Naive thymus-derived CD4-positive, alpha-beta T cell (primary cell): Measurements from ENCODE around the gene EED. TPM values are rescaled to one million over a fixed set of nuclear protein-coding genes. Genes with fewer than 3 reads are reported as not detected.

ENCODE experiments used
- ATAC-seq: fragments of 150-1000 bp; cut with Tn5 transposase; 2 replicates; pipeline ENCODE4 v1.10.0; 2021; ENCODE audit warnings: mild to moderate bottlenecking, moderate library complexity
- CTCF ChIA-PET: fragments of 350-600 bp; sonication (Branson Sonifier 250); formaldehyde crosslinking; loops from one replicate; lab custom pipeline; 2021; ENCODE audit warnings: antibody characterized with exemption; lab: Charles Lee
- POLR2A ChIA-PET: fragments of 350-600 bp; sonication (Branson Sonifier 250); formaldehyde crosslinking; loops from one replicate; lab custom pipeline; 2021; ENCODE audit warnings: antibody characterized with exemption, inconsistent platforms; lab: Charles Lee
- DNase-seq, 9 donors: peaks; one replicate each; pipeline versions ENCODE4 v3.0.0 to v3.0.0-alpha.2; 2020 to 2022; ENCODE audit warnings: mixed read lengths in 1 of 9
- H3K27ac ChIP-seq: one replicate; pipeline ENCODE4 v1.7.0; 2013; ENCODE audit warnings: mild to moderate bottlenecking, low read depth, low read length, moderate library complexity
- H3K27me3 ChIP-seq, 2 donors: one replicate each; pipeline ENCODE4 v1.7.0; 2013; ENCODE audit warnings: low read length in 2 of 2, mild to moderate bottlenecking in 2 of 2, moderate library complexity in 2 of 2; ENCODE audit not compliant: control insufficient read depth in 2 of 2, insufficient read depth in 2 of 2
- H3K36me3 ChIP-seq, 3 experiments: 1 replicate in 2 of 3; 2 replicates in 1 of 3; pipeline ENCODE4 v1.7.0; 2013; ENCODE audit warnings: low read length in 3 of 3, mild to moderate bottlenecking in 3 of 3, moderate library complexity in 1 of 3; ENCODE audit not compliant: insufficient read depth in 3 of 3, control insufficient read depth in 2 of 3
- H3K4me1 ChIP-seq, 2 donors: one replicate each; pipeline ENCODE4 v1.7.0; 2013; ENCODE audit warnings: low read length in 2 of 2, mild to moderate bottlenecking in 2 of 2, moderate library complexity in 1 of 2; ENCODE audit not compliant: control insufficient read depth in 2 of 2, insufficient read depth in 2 of 2
- H3K4me3 ChIP-seq: 2 replicates; pipeline ENCODE4 v1.7.0; 2013; ENCODE audit warnings: mild to moderate bottlenecking, low read length
- H3K9me3 ChIP-seq, 3 experiments: 1 replicate in 2 of 3; 2 replicates in 1 of 3; pipeline ENCODE4 v1.7.0; 2013; ENCODE audit warnings: low read length in 3 of 3; ENCODE audit not compliant: control insufficient read depth in 2 of 3
- H3K27ac Mint-ChIP-seq, 9 donors: one replicate each; pipeline ENCODE4 v1.8.0; 2020 to 2022; ENCODE audit warnings: mixed read lengths in 9 of 9, mild to moderate bottlenecking in 8 of 9, moderate library complexity in 5 of 9, inconsistent platforms in 2 of 9
- H3K27me3 Mint-ChIP-seq, 5 donors: one replicate each; pipeline ENCODE4 v1.8.0; 2021 to 2022; ENCODE audit warnings: mixed read lengths in 5 of 5, mild to moderate bottlenecking in 1 of 5
- H3K36me3 Mint-ChIP-seq, 5 donors: one replicate each; pipeline ENCODE4 v1.8.0; 2020 to 2022; ENCODE audit warnings: mixed read lengths in 5 of 5, mild to moderate bottlenecking in 3 of 5, inconsistent platforms in 1 of 5
- H3K4me1 Mint-ChIP-seq, 7 donors: one replicate each; pipeline ENCODE4 v1.8.0; 2020 to 2022; ENCODE audit warnings: mixed read lengths in 7 of 7, mild to moderate bottlenecking in 3 of 7, inconsistent platforms in 1 of 7
- H3K4me3 Mint-ChIP-seq, 10 donors: one replicate each; pipeline ENCODE4 v1.8.0; 2020 to 2022; ENCODE audit warnings: mild to moderate bottlenecking in 10 of 10, mixed read lengths in 10 of 10, moderate library complexity in 6 of 10, inconsistent platforms in 2 of 10
- H3K9me3 Mint-ChIP-seq, 11 donors: one replicate each; pipeline ENCODE4 v1.8.0; 2020 to 2022; ENCODE audit warnings: mixed read lengths in 11 of 11, mild to moderate bottlenecking in 4 of 11, inconsistent platforms in 1 of 11, moderate library complexity in 1 of 11
- intact Hi-C, 2 donors: fragments of 100-400 bp; cut with micrococcal nuclease; formaldehyde crosslinking; loops; one replicate each; pipeline ENCODE4 v1.15.1; 2023
- polyA plus RNA-seq, 2 donors: library from polyadenylated mRNA; unstranded; fragments of 300-500 nt; fragmentation: Illumina TruSeq; gene quantifications; one replicate each; pipeline ENCODE4 v1.2.3, GENCODE V29; 2021
- total RNA-seq, 6 experiments: library from RNA in 5 of 6; stranded (reverse) in 5 of 6; gene quantifications; 1 replicate in 5 of 6; 2 replicates in 1 of 6; pipeline ENCODE4 v1.2.3 and lab custom pipeline; 2021 to 2026

EED gene
- total and polyA plus RNA-seq, 7 experiments from 2014 or later, result 15.3 to 62.4 (median 23.4) TPM

DNA sequence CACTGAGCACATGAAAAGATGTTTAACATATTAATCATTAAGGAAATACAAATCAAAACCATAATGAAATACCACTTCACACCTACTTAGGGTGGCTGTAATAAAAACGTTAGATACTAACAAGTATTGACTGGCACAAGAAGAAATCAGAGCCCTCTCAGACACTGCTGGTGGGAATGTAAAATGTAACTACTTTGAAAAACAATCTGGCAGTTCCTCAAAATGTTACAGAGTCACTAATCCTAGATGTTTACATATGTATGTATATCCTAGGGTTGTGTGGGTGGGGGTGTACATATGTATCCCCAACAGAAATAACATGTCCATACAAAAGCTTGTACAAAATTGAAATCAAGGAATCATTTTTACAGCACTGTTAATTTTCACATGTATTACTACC, 15.2 kb downstream of the EED start:
- Mint-ChIP-seq H3K27ac (no peak overlapping the region), H3K4me3 (no peak overlapping the region), H3K36me3 (peaks cover 6 to 34% (median 21%) of the 10 kb centered on the region in 5 donors), H3K27me3 (no peaks in the 10 kb centered on the region), H3K9me3 (no peaks in the 10 kb centered on the region), H3K4me1 (peaks cover 0 to 26% (median 5%) of the 10 kb centered on the region in 7 donors)
- H3K4me1 ChIP-seq, result no peaks in the 10 kb centered on the region
- no peaks in the 10 kb centered on the region for H3K27me3 ChIP-seq
- H3K27ac ChIP-seq, result no peak overlapping the region
- ChIA-PET CTCF (interaction anchor here (0.6 to 0.9 kb wide), 2 partner anchors 66 to 194 kb away, joined by 3 read pairs; no protein-coding TSS in a partner anchor), POLR2A (interaction anchor here (1.4 kb wide), 1 partner anchor 15 kb away, joined by 3 read pairs; no protein-coding TSS in a partner anchor)
- ATAC-seq (no peak), DNase-seq (no peak)
- H3K4me3 ChIP-seq, result no peak overlapping the region
- H3K9me3 ChIP-seq, result no peaks in the 10 kb centered on the region
- H3K36me3 ChIP-seq, result peaks cover 0 to 54% (median 13%) of the 10 kb centered on the region in 3 experiments
- intact Hi-C loops, result loop anchor here in 1 of 2 donors (5.0 kb wide), 1 partner anchor 778 kb away; the partner anchor contains the start of gene TMEM135

DNA sequence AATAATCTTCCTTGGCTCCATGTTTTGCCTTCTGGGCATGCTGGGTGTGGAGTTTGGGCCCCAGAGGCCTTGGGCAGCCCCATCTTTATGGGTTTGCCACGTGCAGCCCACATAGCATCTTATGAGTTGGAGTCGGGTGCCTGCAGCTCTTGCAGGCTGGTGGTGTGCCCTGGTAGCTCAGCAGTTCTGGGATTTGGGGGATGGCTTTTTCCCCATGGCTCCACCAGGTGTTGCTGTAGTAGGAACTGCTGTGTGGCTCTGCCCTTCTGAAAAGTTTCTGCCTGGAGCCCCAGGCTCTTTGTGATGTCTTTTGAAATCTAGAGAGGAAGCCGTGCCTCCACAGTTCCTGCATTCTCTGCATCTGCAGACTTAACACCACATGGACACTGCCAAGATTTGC, 16.8 kb downstream of the EED start:
- H3K36me3 ChIP-seq, result peaks cover 0 to 50% (median 6%) of the 10 kb centered on the region in 3 experiments
- H3K27me3 ChIP-seq, result no peaks in the 10 kb centered on the region
- CTCF ChIA-PET, result interaction anchor here (0.7 kb wide), 1 partner anchor 507 kb away, joined by 3 read pairs; no protein-coding TSS in a partner anchor
- intact Hi-C loops, result no loop called here
- peaks cover 0 to under 1% of the 10 kb centered on the region in 2 donors for H3K4me1 ChIP-seq
- ATAC-seq (no peak), DNase-seq (no peak)
- H3K4me1 Mint-ChIP-seq, result peaks cover 0 to 18% (median 0%) of the 10 kb centered on the region in 7 donors
- no peak overlapping the region for H3K27ac Mint-ChIP-seq
- no peaks in the 10 kb centered on the region for H3K9me3 Mint-ChIP-seq
- POLR2A ChIA-PET, result interaction anchor here (0.8 kb wide), 1 partner anchor 12 kb away, joined by 3 read pairs; no protein-coding TSS in a partner anchor
- H3K27me3 Mint-ChIP-seq, result no peaks in the 10 kb centered on the region
- H3K4me3 ChIP-seq, result no peak overlapping the region
- no peak overlapping the region for H3K27ac ChIP-seq
- H3K36me3 Mint-ChIP-seq, result peaks cover 6 to 33% (median 23%) of the 10 kb centered on the region in 5 donors
- no peak overlapping the region for H3K4me3 Mint-ChIP-seq
- H3K9me3 ChIP-seq, result no peaks in the 10 kb centered on the region

DNA sequence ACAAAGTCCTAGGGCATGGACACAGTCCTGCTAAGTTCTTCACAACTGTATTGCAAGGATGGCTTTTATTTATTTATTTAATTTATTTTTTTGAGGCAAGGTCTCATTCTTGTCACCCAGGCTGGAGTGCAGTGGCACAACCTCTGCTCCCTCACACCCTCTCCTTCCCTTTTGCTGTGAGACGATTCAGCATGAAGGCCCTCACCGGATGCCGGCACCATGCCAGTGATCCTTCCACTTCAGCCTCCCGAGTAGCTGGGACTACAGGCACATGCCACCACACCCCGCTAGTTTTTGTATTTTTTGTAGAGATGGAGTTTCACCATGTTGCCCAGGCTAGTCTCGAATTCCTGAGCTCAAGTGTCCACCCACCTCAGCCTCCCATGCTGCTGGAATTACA, 17.8 kb downstream of the EED start:
- Mint-ChIP-seq H3K4me1 (peaks cover 0 to 18% (median 0%) of the 10 kb centered on the region in 7 donors), H3K27ac (peak overlapping the region in 1 of 9 donors; percentile 9), H3K9me3 (no peaks in the 10 kb centered on the region), H3K27me3 (no peaks in the 10 kb centered on the region), H3K36me3 (peaks cover 6 to 33% (median 23%) of the 10 kb centered on the region in 5 donors), H3K4me3 (no peak overlapping the region)
- POLR2A ChIA-PET, result interaction anchor here (0.8 kb wide), 1 partner anchor 13 kb away, joined by 3 read pairs; no protein-coding TSS in a partner anchor
- Histone ChIP-seq H3K4me1 (peaks cover 0 to 5% of the 10 kb centered on the region in 2 donors), H3K36me3 (peaks cover 0 to 45% (median 6%) of the 10 kb centered on the region in 3 experiments), H3K4me3 (no peak overlapping the region), H3K9me3 (no peaks in the 10 kb centered on the region), H3K27ac (no peak overlapping the region), H3K27me3 (no peaks in the 10 kb centered on the region)
- ATAC-seq (no peak), DNase-seq (no peak)
- intact Hi-C loops, result no loop called here
- CTCF ChIA-PET, result interaction anchor here (0.6 kb wide), 1 partner anchor 407 kb away, joined by 3 read pairs; no protein-coding TSS in a partner anchor

DNA sequence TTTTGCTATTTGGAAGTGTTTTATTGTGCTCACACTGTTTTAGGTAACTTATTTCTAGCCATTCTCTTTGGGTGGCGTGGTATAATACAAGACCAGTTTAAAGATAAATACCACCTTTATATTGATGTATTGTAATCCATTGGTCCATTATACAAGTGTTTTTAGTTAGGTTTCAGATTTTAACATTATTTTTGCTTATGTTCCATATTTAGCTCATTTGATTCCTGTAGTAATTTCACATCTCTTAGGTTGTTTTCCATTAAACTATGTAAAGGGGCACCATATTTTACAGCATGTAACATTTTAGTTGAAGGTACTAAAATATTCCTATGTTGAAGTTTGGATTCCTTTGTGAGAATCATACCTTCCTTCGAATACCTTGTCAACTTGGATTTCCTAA, 20.1 kb downstream of the EED start:
- Mint-ChIP-seq H3K27ac (no peak overlapping the region), H3K27me3 (no peaks in the 10 kb centered on the region), H3K36me3 (peaks cover 6 to 40% (median 26%) of the 10 kb centered on the region in 5 donors), H3K9me3 (no peaks in the 10 kb centered on the region), H3K4me3 (no peak overlapping the region), H3K4me1 (peaks cover 0 to 14% (median 1%) of the 10 kb centered on the region in 7 donors)
- H3K27ac ChIP-seq, result no peak overlapping the region
- no peak overlapping the region for H3K4me3 ChIP-seq
- ATAC-seq (no peak), DNase-seq (no peak)
- H3K36me3 ChIP-seq, result peaks cover under 1 to 43% (median 4%) of the 10 kb centered on the region in 3 experiments
- no peaks in the 10 kb centered on the region for H3K9me3 ChIP-seq
- intact Hi-C loops, result loop anchor here in 1 of 2 donors (2.0 kb wide), 1 partner anchor 18 kb away; no protein-coding TSS in a partner anchor
- POLR2A ChIA-PET, result no interaction called here
- no peaks in the 10 kb centered on the region for H3K27me3 ChIP-seq
- CTCF ChIA-PET, result no interaction called here
- H3K4me1 ChIP-seq, result peaks cover 0 to 5% of the 10 kb centered on the region in 2 donors

DNA sequence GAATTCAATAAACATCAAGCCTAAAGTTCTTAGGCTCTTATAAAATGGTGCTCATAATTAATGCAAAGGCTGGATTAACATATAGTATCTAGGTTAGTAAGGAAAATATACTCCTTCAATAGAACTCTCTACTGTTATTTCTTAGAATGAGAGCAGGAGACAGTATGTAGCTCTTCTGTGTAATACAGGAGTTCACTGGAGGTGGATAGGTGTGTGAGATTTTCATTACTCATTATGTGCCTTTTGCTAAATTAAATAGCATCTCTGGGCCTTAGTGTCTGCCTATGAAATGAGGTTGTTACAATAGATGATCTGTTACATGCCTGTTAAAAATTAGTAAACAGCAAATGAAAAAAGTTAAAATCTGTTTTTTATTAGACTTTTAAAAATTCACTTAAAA, 20.6 kb downstream of the EED start:
- peaks cover 0 to 1% (median 0%) of the 10 kb centered on the region in 11 donors for H3K9me3 Mint-ChIP-seq
- ATAC-seq (no peak), DNase-seq (no peak)
- peaks cover 1 to 18% (median 5%) of the 10 kb centered on the region in 7 donors for H3K4me1 Mint-ChIP-seq
- POLR2A ChIA-PET, result interaction anchor here (1.3 kb wide), 1 partner anchor 37 kb away, joined by 3 read pairs; the partner anchor contains the start of gene HIKESHI
- no peaks in the 10 kb centered on the region for H3K27me3 Mint-ChIP-seq
- intact Hi-C loops, result loop anchor here in 1 of 2 donors (2.0 kb wide), 1 partner anchor 18 kb away; no protein-coding TSS in a partner anchor
- Histone ChIP-seq H3K4me1 (peaks cover 0 to 5% of the 10 kb centered on the region in 2 donors), H3K36me3 (peaks cover 0 to 41% (median 3%) of the 10 kb centered on the region in 3 experiments), H3K27ac (no peak overlapping the region), H3K9me3 (no peaks in the 10 kb centered on the region), H3K27me3 (no peaks in the 10 kb centered on the region), H3K4me3 (no peak overlapping the region)
- CTCF ChIA-PET, result no interaction called here
- no peak overlapping the region for H3K4me3 Mint-ChIP-seq
- peaks cover 10 to 42% (median 32%) of the 10 kb centered on the region in 5 donors for H3K36me3 Mint-ChIP-seq
- H3K27ac Mint-ChIP-seq, result no peak overlapping the region

DNA sequence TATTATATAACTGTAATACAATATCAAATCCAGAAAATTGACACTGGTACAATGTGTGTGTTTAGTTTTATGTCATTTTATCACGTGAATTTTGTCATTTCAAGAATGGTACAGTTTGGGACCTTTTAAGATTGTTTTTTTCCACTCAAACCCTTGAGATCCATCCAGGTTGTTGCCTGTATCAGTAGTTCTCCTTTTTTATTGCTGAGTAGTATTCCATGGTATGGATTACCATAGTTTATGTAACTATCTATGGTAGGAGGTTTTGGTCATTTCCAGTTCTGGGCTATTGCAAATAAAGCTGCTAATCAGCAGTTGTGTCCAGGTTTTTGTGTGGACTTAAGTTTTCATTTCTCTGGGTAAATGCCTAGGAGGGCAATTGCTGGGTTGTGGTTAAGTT, 25.1 kb downstream of the EED start:
- peaks cover 0 to 5% of the 10 kb centered on the region in 2 donors for H3K4me1 ChIP-seq
- no peak overlapping the region for H3K27ac Mint-ChIP-seq
- H3K27me3 Mint-ChIP-seq, result no peaks in the 10 kb centered on the region
- H3K9me3 ChIP-seq, result no peaks in the 10 kb centered on the region
- no peak overlapping the region for H3K27ac ChIP-seq
- ChIA-PET CTCF (no interaction called here), POLR2A (no interaction called here)
- H3K9me3 Mint-ChIP-seq, result peaks cover 0 to 1% (median 0%) of the 10 kb centered on the region in 11 donors
- no peak overlapping the region for H3K4me3 Mint-ChIP-seq
- no peaks in the 10 kb centered on the region for H3K27me3 ChIP-seq
- peaks cover 0 to 22% (median 3%) of the 10 kb centered on the region in 3 experiments for H3K36me3 ChIP-seq
- H3K4me1 Mint-ChIP-seq, result peaks cover under 1 to 41% (median 32%) of the 10 kb centered on the region in 7 donors
- no peak for DNase-seq
- H3K36me3 Mint-ChIP-seq, result peaks cover 5 to 55% (median 33%) of the 10 kb centered on the region in 5 donors
- no peak for ATAC-seq
- intact Hi-C loops, result no loop called here
- H3K4me3 ChIP-seq, result no peak overlapping the region
